Body of pancreas (tissue), 4 donors: Measurements from ENCODE around the gene NRG4. TPM values are rescaled to one million over a fixed set of nuclear protein-coding genes. Genes with fewer than 3 reads are reported as not detected.

Source experiments
- ATAC-seq: fragments of 150-250 bp; one replicate; pipeline ENCODE4 v1.9.1; 2016
- DNase-seq, 4 donors: peaks; one replicate each; pipeline ENCODE4 v3.0.0-alpha.2; 2019
- H3K27ac ChIP-seq, 4 donors: fragments of 200-600 bp; sonication (generic); 1 replicate in 3 of 4; 2 replicates in 1 of 4; pipeline versions ENCODE4 v1.5.1 to v1.6.1; 2016 to 2019; ENCODE audit warnings: mild to moderate bottlenecking in 1 of 4, mixed read lengths in 1 of 4, moderate library complexity in 1 of 4
- H3K27me3 ChIP-seq, 2 donors: fragments of 200-600 bp; sonication (generic); one replicate each; pipeline ENCODE4 v1.6.0; 2016; ENCODE audit warnings: mild to moderate bottlenecking in 1 of 2
- H3K36me3 ChIP-seq, 2 donors: fragments of 200-600 bp; sonication (generic); replicated peaks in 1 of 2; 2 replicates each; pipeline ENCODE4 v1.5.1; 2016; ENCODE audit warnings: low read depth in 2 of 2; ENCODE audit not compliant: insufficient read depth in 1 of 2
- H3K4me1 ChIP-seq: fragments of 200-600 bp; sonication (generic); one replicate; pipeline ENCODE4 v1.6.0; 2016
- H3K4me3 ChIP-seq, 2 donors: fragments of 200-600 bp; sonication (generic); 1 replicate in 1 of 2; 2 replicates in 1 of 2; pipeline ENCODE4 v1.5.1; 2016 to 2019
- H3K9me3 ChIP-seq, 3 donors: fragments of 200-600 bp; sonication (generic); 1 replicate in 2 of 3; 2 replicates in 1 of 3; pipeline ENCODE4 v1.5.1; 2016
- POLR2A ChIP-seq, 3 donors: fragments of 450-650 bp; IDR thresholded peaks; one replicate each; pipeline ENCODE4 v1.6.1; 2016; ENCODE audit warnings: antibody characterized with exemption in 3 of 3, mild to moderate bottlenecking in 2 of 3
- WGBS, 2 donors: methylation state at CpG; one replicate each; pipeline ENCODE4 v1.1.5; 2017; 5-methylcytosine and 5-hydroxymethylcytosine counted together
- intact Hi-C: fragments of 100-400 bp; cut with DNase I; formaldehyde crosslinking; loops from one replicate; pipeline ENCODE4 v1.15.1; 2023
- total RNA-seq, 2 donors: library from RNA; depleted of rRNA; stranded (reverse); fragments of >200 nt; gene quantifications; one replicate each; pipeline ENCODE4 v1.1.0, GENCODE V29; 2016
- TF ChIP-seq, protein P1 (sequence below), 7 experiments: fragments of 450-650 bp in 4 of 7; fragments of 200-600 bp in 3 of 7; sonication (generic) in 3 of 7; IDR thresholded peaks; one replicate each; pipeline ENCODE4 v1.5.1; 2016 to 2019; ENCODE audit warnings: antibody characterized with exemption in 7 of 7

NRG4 gene
- total RNA-seq, 2 donors from 2014 or later, result 11.5 to 20.5 TPM

DNA sequence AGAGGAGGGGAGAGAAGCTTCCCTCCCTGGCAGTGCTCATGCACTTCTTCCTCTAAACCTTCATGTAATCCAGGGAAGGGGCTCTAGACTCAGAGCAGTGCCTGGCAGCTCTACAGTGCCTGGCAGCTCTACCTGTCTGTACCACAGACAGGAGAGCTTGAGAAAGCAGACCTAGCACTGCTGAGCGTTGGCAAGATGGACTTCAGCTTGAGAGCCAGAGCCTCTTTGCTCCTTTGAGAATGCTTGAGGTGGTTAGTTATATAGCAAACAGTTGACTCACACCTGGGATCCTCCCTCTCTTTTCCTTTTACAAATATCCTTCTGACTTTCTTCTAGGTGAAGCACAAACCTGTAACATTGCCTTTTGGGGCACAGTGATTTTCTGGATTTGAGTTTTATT lies 87.6 kb downstream of the NRG4 start:
- DNase-seq, result no peak
- ATAC-seq, result no peak
- H3K4me3 ChIP-seq, result no peak overlapping the region
- no peaks in the 10 kb centered on the region for H3K27me3 ChIP-seq
- WGBS, 2 donors, result 57 to 76% methylated on average over 1 of the region's 1 CpG
- H3K27ac ChIP-seq, result no peak overlapping the region
- H3K4me1 ChIP-seq, result peaks cover 10% of the 10 kb centered on the region
- intact Hi-C loops, result no loop called here
- no peaks in the 10 kb centered on the region for H3K9me3 ChIP-seq
- H3K36me3 ChIP-seq, result no peaks in the 10 kb centered on the region
- TF ChIP-seq, protein P1, sequence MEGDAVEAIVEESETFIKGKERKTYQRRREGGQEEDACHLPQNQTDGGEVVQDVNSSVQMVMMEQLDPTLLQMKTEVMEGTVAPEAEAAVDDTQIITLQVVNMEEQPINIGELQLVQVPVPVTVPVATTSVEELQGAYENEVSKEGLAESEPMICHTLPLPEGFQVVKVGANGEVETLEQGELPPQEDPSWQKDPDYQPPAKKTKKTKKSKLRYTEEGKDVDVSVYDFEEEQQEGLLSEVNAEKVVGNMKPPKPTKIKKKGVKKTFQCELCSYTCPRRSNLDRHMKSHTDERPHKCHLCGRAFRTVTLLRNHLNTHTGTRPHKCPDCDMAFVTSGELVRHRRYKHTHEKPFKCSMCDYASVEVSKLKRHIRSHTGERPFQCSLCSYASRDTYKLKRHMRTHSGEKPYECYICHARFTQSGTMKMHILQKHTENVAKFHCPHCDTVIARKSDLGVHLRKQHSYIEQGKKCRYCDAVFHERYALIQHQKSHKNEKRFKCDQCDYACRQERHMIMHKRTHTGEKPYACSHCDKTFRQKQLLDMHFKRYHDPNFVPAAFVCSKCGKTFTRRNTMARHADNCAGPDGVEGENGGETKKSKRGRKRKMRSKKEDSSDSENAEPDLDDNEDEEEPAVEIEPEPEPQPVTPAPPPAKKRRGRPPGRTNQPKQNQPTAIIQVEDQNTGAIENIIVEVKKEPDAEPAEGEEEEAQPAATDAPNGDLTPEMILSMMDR (IDR thresholded peaks at IDR 0.05), result no peak
- no peak for TF ChIP-seq POLR2A (IDR thresholded peaks at IDR 0.05)

DNA sequence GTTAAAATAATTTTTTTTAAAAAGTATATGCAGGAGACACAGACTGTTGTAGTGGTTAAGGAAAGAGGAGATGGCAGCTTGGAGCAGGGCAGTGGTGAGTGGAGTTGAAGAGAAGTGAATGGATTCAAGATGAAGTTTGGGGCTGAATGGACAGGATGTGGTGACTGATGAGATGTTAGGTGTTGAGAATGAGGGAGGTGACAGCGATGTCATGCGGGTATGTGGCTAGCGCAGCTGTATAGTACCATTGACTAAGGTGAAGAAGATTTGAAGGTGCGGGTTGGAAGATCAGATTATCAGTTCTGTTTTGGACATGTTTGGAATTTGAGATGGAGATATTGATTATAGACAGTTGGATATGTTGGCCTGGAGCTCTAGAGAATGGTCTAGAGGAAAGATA lies 88.5 kb downstream of the NRG4 start:
- Histone ChIP-seq H3K27me3 (no peaks in the 10 kb centered on the region), H3K9me3 (no peaks in the 10 kb centered on the region), H3K36me3 (no peaks in the 10 kb centered on the region), H3K4me1 (peaks cover 10% of the 10 kb centered on the region), H3K27ac (no peak overlapping the region), H3K4me3 (no peak overlapping the region)
- WGBS, 2 donors, result 93 to 96% methylated on average over 4 of the region's 4 CpGs
- intact Hi-C loops, result no loop called here
- TF ChIP-seq POLR2A (IDR thresholded peaks at IDR 0.05), result no peak
- TF ChIP-seq, protein P1 (IDR thresholded peaks at IDR 0.05), result no peak
- no peak for DNase-seq
- no peak for ATAC-seq

DNA sequence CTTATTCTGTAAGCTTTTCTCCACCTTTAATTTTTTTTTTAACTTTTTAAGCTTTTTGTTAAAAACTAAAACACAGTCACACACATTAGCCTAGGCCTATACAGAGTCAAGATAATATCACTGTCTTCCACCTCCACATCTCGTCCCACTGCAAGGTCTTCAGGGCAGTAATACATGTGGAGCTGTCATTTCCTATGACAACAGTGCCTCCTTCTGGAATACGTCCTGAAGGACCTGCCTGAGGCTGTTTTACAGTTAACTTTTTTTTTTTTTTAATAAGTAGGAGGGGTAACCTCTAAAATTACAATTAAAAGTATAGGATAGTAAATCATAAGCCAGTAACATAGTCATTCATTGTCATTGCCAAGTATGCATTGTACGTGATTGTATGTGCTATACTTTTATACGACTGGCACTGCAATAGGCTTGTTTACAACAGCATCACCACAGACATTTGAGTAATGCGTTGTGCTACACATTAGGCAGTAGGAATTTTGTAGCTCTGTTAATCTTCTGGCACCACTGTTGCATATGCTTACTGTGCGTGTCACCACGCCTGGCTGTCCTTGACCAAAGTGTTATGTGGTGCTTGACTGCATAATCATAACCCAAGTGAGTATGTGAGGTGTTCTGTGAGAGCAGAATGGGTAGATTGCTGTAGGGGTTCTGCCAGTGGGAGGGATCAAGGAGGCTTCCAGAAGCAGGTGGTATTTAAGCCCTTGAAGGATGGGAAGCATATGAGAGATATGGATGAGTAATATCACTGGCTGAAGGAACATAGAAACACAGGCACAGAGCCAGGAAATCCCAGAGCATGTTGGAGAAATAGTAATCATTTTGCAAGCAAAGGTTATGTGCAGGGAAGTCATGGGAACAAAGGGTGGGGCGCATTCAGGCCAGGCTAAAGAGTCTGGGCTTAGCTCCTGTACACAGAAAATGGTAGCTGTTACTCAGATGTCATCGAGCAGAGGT lies 90.2 kb downstream of the NRG4 start:
- Histone ChIP-seq H3K27ac (peak overlapping the region in 1 of 4 donors; percentile 4), H3K36me3 (no peaks in the 10 kb centered on the region), H3K27me3 (no peaks in the 10 kb centered on the region), H3K9me3 (no peaks in the 10 kb centered on the region), H3K4me1 (peaks cover 18% of the 10 kb centered on the region), H3K4me3 (no peak overlapping the region)
- WGBS, 2 donors, result 53% methylated on average over 9 of the region's 9 CpGs
- peak; percentile 24 to 56 (median 45) for DNase-seq
- intact Hi-C loops, result no loop called here
- TF ChIP-seq, protein P1 (IDR thresholded peaks at IDR 0.05), result peak in 6 of 7 experiments; percentile 25 to 51 (median 50)
- TF ChIP-seq POLR2A (IDR thresholded peaks at IDR 0.05), result no peak
- peak; percentile 51 for ATAC-seq

DNA sequence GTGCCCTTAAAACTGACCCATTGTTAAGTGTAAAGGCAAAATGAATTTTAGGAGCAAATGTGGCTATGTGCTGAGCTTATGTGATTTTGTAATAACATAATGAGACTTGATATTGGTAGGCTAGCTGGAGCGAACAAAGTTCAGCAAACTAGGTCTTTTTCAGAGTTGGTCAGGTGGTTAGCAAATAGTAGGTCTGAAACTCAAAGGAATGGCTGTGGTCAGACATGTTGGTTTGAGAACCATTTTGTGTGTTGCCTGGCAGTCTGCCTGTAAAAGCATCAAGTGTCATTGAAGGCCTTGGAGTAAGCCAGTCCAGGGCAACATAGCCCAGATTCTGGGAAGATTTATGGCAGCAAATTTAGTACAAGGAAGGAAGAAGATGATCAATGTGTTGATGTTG lies 92.1 kb downstream of the NRG4 start:
- 90 to 100% methylated on average over 1 of the region's 1 CpG for WGBS, 2 donors
- Histone ChIP-seq H3K4me3 (no peak overlapping the region), H3K4me1 (peaks cover 24% of the 10 kb centered on the region), H3K36me3 (no peaks in the 10 kb centered on the region), H3K27ac (no peak overlapping the region), H3K27me3 (no peaks in the 10 kb centered on the region), H3K9me3 (no peaks in the 10 kb centered on the region)
- no peak for ATAC-seq
- DNase-seq, result peak in 1 of 4 donors; percentile 13
- intact Hi-C loops, result no loop called here
- TF ChIP-seq POLR2A (IDR thresholded peaks at IDR 0.05), result no peak
- TF ChIP-seq, protein P1 (IDR thresholded peaks at IDR 0.05), result no peak
